ENCODE results near the gene EBNA1BP2.
A peak's percentile ranks its signal among the peaks of the same experiment; 100 is the strongest.
"Not testable (repeated sequence)": the region's sequence is repeated elsewhere in the genome, so short reads cannot be mapped to it uniquely, and the experiment has no call there.

EBNA1BP2 gene, protein sequence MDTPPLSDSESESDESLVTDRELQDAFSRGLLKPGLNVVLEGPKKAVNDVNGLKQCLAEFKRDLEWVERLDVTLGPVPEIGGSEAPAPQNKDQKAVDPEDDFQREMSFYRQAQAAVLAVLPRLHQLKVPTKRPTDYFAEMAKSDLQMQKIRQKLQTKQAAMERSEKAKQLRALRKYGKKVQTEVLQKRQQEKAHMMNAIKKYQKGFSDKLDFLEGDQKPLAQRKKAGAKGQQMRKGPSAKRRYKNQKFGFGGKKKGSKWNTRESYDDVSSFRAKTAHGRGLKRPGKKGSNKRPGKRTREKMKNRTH

DNA sequence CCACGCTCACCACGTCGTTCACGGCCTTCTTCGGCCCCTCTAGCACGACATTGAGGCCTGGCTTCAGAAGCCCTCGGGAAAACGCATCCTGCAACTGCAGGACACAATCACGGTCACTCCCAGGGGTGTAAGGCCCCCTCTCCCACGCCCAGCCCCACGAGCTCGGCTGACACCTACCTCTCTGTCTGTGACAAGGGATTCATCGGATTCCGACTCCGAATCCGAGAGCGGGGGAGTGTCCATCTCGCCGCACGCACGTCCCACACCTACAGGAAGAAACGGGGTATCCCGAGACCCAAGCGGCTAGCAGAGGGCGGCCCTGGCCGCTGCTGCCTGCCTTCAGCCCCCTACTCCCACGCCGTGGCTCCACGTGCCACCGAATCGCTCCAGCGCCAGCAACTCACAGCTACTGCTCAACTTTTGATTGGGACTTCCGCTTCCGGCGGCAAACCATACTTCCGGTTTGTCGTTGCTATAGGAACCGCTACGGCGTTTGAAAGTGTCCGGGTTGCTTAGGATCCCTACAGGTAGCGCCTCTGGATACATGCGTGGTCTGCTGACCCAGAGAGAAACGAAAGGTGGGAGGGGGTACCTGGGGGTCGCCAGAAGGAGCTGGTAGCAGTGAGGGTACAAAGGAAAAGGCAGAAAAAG lies at the start of gene EBNA1BP2, which contains the start of gene CFAP57:
Gene EBNA1BP2 (minus strand): TSS at position 415 of the 651 bp plus-strand sequence. CDS start 172 bp downstream, at position 243.
Gene CFAP57 (plus strand): TSS at position 455 of the 651 bp plus-strand sequence. CDS start 424 bp downstream, outside the sequence.
- peak; percentile 83 for DNase-seq (ENCODE audit: low spot score)

DNA sequence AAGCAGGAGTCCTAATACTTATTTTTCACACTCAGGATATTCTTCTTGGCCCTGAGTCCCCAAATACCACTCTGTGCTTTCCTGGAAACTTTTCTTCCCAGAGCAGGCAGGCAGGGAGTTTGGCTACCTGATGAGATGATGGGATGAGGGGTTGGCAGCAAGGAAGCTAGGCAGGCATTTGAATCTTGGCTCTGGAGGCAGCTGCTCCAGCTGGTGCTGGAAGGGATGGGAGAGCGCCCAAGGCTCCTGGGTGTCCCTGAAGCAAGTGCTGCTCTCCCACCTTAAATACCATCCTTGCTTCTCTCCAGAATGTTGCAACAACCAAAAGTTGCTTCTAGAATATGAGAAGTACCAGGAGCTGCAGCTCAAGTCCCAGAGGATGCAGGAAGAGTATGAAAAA lies 49.7 kb upstream of the EBNA1BP2 start:
- DNase-seq (ENCODE audit: low spot score), result no peak

DNA sequence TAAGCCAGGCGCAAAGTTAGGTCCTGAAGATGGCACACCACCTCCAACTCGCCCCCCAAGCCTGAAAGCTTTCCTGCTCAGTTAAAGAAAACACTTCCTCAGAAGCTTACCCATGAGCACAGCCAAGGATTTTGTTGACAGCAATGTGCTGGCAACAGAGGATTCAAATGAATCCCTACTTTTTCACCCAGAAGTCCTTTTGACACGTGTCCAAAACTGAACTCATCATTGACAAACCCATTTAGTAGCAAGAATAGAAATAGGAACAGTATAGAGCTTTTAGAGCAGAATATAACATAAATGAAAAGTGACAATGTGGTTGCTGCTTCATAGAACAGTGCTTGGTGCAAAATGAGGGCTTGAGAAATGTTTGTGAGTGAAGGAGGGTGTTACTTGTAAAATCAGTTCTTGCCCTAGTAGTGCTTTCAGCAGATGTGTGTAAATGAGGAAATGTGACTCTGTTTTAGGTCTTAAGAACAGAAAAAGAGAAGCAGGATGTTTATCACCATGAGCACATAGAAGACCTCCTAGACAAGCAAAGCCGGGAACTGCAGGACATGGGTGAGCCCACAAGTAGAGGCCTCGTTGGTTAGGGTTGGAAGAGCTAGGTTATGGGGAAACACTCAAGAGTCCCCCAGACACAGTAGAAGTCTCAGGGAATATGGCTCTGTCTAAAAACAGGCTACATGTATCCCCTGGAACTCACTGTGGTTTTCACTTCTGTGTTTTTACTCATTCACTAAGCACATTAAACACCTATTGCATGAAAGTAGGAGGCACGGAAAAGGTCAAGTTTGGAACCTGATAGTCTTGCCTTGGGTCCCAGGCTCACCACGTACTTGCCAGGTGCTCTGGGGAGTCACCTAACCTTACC lies 49.1 kb upstream of the EBNA1BP2 start:
- DNase-seq (ENCODE audit: low spot score), result no peak

DNA sequence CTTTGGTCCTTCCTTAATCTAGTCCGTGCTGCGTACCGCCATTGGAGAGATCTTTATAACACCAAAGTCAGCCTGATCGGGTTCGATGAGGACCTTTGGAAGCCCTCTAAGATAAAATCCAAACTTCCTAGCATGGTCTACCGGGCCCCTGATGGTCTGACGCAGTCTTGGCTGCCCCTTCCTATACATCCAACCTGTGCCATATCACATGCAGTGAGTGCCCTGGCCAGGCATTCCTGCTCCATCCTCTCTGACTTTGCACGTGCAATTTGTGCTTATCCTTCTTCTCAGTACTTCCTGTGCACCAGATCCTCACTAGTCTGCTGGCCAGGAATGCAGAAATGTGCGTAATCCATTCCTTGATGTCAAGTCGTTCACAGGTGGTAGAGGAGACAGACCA lies 45.7 kb upstream of the EBNA1BP2 start:
- DNase-seq (ENCODE audit: low spot score), result no peak

DNA sequence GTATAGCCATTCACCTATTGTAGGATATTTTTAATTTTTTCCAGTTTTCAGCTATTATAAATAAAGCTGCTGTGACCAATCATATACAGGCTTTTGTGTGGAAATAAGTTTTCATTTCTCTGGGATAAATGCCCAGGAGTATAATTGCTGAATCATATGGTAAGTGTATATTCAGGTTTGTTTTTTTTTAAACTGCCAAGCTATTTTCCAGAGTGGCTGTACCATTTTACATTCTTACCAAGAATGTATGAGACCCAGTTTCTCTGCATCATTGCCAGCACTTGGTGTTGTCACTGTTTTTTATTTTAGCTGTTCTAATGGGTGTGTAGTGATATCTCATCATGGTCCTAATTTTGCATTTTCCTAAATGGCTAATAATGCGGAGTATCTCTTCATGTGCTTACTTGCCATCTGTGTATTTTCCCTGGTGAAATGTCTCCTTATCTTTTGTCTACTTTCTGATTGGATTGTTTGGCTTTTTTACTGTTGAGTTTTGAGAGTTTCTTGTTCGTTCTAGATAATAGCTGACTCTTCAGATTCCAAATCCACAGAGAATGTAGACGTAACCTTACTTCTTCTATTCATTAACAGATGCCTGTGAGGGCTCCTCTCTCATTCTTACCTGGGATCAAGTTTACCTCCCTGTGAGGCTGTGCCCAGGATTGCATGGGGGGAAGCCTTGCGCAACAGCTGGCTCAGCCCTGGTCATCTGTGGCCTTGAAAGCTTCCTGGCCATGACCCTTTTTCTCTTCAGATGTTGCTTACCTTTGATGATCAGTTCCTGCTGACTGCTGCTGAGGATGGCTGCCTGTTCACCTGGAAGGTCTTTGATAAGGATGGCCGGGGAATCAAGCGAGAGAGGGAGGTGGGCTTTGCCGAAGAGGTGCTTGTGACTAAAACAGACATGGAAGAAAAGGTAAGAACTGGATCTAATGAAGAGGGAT lies 42.7 kb upstream of the EBNA1BP2 start:
- DNase-seq (ENCODE audit: low spot score), result no peak

DNA sequence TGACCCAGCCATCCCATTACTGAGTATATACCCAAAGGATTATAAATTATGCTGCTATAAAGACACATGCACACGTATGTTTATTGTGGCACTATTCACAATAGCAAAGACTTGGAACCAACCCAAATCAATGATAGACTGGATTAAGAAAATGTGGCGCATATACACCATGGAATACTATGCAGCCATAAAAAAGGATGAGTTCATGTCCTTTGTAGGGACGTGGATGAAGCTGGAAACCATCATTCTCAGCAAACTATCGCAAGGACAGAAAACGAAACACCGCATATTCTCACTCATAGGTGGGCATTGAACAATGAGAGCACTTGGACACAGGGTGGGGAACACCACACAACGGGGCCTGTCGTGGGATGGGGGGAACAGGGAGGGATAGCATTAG lies 36.2 kb upstream of the EBNA1BP2 start:
- DNase-seq (ENCODE audit: low spot score), result not testable (repeated sequence)

DNA sequence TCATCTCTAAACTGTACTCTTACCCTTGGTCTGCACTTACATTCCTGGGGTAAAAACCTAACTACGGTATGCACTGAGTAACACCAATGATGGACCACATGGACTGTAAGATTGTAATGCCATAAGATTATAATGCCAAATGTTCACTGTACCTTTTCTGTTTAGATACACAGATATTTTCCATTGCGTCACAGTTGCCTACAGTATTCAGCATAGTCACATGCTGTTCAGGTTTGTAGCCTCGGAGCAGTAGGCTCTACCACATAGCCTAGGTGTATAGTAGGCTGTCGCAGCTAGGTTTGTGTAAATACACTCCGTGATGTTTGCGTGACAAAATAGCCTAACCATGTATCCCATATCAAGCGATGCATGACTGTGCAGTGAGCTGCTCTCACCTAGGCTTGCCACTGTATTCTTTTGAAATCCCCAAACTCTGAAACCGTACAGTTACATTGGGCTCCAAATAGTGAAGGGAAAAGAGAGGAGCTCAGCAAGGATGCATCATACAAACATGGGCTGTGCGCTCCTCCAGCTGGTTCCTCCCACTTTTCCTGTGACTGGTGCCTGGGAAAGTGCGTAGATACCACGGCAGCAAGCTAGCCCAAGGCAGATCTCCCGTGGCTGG lies 35.3 kb upstream of the EBNA1BP2 start:
- no peak for DNase-seq (ENCODE audit: low spot score)

DNA sequence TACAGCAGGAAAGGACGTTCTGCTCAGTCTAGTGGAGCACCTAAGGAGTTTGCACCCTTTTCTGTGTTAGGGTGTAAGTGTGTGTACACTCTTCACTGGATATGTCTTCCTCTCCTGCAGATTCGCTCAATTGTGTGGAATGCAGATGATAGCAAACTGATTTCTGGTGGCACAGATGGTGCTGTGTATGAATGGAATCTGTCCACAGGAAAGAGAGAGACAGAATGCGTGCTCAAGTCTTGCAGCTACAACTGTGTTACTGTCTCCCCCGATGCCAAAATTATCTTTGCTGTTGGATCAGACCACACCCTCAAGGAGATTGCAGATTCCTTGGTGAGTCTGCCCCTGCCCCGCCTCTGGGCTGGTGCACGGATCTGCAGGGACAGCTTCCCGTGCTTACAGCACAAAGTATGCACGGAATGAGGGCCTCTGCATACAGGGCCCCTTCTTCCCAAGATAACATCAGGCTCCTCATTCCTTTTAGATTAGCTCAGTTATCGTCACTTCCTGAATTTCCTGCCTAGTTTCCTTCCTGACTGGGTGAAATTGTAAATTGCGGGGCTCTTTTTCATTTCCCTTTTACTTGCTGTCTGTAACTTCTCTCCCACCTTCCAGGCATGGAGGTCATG lies 34.6 kb upstream of the EBNA1BP2 start:
- DNase-seq (ENCODE audit: low spot score), result peak; percentile 47

DNA sequence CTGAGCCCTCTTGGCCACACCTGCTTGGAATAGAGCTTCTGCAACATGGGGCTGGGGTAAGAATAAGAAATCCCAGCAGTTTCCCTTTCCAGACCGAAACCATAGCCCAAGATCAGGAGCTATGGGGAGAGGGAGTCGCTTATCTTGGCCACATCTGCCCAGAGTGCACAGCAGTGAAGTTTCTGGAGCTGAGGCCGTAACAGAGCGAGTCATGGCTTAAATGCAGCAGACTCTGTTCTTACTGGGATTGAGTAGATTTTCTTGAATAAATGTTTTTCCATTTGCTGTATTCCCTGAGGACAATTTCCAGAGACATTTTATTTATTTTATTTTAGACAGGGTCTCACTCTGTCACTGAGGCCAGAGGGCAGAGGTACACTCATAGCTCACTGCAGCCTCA lies 33.6 kb upstream of the EBNA1BP2 start:
- no peak for DNase-seq (ENCODE audit: low spot score)

DNA sequence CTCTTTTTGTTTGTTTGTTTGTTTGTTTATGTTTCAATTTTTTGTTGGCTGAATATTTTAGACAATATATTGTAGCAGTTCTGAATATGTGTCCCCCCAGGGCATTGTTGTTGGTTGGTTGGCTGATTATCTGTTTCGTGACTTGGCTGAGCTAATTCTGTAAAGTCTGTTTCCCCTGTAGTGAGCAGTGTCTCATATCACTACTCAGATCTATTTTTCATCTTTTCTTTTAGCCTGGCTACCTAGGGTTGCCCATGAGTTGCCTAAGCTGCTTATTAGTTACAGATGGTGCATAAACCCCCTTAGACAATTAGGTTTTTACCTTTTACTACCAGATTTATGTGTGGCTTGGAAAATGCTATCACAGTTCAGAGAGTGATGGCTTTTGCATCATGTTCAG lies 32.3 kb upstream of the EBNA1BP2 start:
- DNase-seq (ENCODE audit: low spot score), result no peak

DNA sequence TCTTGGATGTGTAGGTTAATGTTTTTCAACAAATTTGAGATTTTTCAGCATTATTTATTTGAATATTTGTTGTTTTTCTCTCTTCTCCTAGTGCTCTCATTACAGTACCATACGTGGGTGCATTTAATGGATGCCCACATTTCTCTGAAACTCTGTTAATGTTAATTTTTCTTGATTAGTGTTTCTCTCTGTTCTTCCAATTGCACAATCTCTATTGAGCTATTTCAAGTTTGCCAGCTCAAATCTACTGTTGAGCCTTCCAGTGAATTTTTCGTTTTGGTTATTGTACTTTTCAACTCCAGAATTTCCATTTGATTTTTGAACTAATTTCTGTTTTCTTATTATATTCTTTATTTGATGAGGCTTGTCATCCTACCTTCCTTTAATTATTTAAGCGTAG lies 31.8 kb upstream of the EBNA1BP2 start:
- no peak for DNase-seq (ENCODE audit: low spot score)

DNA sequence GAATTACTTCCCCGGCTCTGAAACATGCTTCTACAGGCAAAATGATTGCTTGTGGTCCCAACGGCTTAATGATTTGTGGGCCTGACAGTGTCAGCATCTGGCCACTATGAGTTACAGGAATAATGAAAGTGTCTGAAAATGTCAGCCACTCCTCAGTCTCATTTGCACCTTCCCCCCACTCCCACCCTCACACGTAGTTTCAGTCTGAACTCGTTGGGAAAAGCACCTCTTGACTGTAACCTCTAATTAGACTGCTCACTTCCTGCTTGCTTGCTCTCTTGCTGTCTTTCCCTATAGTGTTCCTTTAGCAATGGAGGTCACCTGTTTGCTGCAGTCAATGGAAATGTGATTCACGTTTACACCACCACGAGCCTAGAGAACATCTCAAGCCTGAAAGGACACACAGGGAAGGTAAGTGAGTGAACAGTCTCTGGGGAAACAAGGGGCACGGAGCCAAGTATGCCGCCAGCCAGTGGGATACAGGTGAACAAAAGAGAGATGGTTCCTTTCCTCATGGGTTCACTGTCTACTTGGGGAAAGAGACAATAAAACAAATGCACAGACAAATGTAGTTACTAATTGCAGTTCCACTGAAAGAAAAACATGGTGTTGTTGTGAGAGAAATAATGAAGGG lies 27.1 kb upstream of the EBNA1BP2 start:
- DNase-seq (ENCODE audit: low spot score), result no peak

DNA sequence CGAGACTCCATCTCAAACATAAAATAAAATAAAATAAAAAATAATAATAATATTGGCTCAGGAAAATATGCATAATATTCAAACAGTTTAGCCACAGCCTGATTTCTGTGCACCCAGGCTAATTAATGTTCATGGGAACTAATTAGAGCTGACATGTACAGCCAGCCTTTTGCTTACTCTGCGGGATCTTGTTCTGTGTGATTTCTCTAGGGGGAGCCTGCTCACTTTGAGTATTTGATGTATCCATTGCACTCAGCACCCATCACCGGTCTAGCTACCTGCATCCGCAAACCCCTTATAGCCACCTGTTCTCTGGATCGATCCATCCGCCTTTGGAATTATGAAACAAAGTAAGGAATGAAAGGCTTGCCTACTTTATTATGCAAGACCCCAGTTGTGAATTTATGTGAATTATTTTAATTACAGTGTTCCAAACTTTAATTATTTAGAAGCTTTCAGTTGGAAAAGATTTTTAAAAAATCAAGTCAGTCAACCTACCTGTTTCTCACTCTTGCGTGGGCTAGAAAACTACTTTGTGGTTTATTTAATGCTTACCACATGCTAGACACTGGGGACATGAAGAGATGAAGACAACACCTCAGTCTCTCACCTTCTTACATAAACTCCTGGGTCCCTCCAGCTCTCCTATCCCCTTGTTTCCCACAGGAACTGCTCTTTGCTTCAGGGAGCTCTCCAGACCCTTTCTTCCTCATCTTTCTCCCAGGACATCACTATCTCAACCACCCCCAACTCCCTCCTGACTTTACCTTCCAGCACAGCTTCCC lies 25.4 kb upstream of the EBNA1BP2 start:
- DNase-seq (ENCODE audit: low spot score), result no peak

DNA sequence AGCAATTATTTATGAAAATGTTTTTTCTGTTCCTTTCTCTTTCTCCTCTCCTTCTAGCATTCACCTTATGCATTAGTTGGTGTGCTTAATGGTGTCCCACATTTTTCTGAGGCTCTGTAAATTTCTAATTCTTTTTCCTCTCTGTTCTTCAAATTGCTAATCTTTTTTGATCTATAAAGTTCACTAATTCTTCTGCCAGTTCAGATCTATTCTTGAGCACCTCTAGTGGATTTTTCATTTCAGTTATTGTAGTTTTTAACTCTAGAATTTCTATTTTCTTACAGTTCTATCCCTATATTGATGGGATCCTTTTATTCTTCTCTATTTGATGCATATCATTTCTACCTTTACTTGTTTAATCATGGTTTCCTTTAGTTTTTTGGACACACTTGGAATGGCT lies 22.4 kb upstream of the EBNA1BP2 start:
- no peak for DNase-seq (ENCODE audit: low spot score)

DNA sequence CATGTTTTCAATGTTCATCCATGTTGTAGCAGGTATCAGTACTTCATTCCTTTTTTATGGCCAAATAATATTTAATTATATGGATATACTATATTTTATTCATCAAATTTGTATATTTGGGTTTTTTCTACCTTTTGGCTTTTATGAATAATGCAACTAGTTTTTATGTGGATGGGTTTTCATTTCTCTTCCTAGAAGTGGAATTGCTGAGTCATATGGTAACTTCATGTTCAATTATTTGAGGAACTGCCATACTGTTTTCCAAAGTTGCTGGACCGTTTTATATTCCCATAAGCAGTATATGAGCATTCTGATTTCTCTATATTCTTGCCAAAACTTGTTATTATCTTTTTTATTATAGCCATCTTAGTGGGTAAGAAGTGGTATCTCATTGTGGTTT lies 16.0 kb upstream of the EBNA1BP2 start:
- DNase-seq (ENCODE audit: low spot score), result no peak

DNA sequence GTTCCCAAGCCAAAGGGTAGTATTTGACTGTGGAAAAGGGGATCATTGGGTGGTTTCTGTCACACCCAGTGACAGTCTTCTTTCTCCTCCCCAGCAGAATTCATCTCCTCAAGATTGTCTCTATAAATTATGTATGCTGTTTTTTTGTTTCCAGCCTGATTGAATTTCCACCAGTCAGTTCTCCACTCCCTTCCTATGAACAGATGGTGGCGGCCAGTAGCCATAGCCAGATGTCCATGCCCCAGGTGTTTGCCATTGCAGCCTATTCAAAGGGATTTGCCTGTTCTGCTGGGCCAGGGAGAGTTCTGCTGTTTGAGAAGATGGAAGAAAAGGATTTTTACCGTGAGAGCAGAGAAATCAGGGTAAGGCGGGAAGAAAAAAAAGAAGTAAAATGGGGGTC lies 12.9 kb upstream of the EBNA1BP2 start:
- DNase-seq (ENCODE audit: low spot score), result no peak

DNA sequence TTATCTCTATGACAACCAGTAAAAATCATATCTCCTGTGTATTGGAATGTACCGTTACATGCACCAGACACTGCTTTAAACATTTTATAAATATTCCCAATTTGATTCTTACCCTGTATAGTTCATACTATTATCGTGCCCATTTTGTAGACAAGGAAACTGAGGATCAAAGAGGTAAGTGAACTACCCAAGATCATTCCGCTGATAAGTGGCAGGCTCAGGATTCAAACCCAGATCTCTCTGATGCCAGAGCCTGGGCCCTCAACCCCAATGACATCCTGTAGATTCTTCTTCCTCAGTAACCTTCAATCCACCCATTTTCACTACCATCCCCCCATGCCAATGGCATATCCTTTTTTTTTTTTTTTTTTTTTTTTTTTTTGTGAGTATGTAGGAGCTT lies 12.3 kb upstream of the EBNA1BP2 start:
- DNase-seq (ENCODE audit: low spot score), result no peak

DNA sequence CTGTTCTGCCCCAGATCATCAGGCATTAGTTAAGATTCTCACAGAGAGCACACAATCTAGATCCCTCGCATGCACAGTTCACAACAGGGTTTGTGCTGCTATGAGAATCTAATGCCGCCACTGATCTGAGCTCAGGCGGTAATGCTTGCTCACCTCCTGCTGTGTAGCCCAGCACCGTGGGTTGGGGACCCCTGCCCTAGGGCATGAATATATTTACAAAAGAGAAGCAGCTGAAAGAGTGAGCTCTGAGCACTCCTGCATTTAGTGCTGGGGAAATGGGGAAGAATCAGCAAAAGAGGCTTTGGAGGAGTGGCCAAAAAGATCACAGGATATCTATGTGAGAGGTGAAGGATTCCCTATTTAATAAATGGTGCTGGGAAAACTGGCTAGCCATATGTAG lies 5.6 kb upstream of the EBNA1BP2 start:
- no peak for DNase-seq (ENCODE audit: low spot score)

DNA sequence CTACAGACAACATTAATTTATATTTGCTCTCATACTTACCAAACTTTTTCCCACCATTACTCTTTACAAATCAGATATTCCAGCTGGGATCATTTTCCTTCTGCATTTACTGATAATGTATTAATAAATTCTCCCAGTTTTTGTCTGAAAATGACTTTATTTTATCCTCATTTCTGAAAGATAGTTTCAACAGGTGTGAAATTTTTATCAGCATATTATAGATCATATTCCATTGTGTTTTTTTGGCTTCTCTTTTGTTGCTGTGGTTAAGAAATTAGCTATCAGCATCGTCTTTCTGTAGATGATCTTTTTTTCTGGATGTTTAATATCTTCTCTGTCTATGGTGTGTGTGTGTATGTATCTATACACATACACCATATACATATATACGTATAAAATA lies 2.8 kb upstream of the EBNA1BP2 start:
- no peak for DNase-seq (ENCODE audit: low spot score)
